Measurements from ENCODE around the gene MTHFD2. TPM values are rescaled to one million over a fixed set of nuclear protein-coding genes. Genes with fewer than 3 reads are reported as not detected.

The MTHFD2 gene
- total and polyA plus RNA-seq, 2 of the 8 experiments (the other 6 are each of a cell fraction or from before 2014, with no cell fraction given): 99.5 to 291 TPM

GRCh38 chr2:74188696-74189095 lies 9.7 kb upstream of the MTHFD2 start (continued):
- TF ChIP-seq YY1 (IDR thresholded peaks at IDR 0.05; ENCODE audit: low read depth, low read length) (no peak), KDM1A (IDR thresholded peaks at IDR 0.05; ENCODE audit: borderline replicate concordance, low read length) (no peak), TAF1 (IDR thresholded peaks at IDR 0.05; ENCODE audit: low read depth, low read length) (no peak), EP300 (IDR thresholded peaks at IDR 0.05; ENCODE audit: borderline replicate concordance in 1 of 2, low read depth in 2 of 2, low read length in 2 of 2) (no peak)
